BLaER1 treated with 17β-estradiol and CSF1 and Interleukin-3, amounts not matched to agents 10 nM and 100 nM (cell line): ENCODE results near the gene RCC1.
"Not testable (repeated sequence)": the region's sequence is repeated elsewhere in the genome, so short reads cannot be mapped to it uniquely, and the experiment has no call there.

Experiments used
- H3K27ac ChIP-seq, 11 experiments: shearing (Covaris generic); formaldehyde crosslinking; 2 replicates each; pipeline ENCODE4 v1.8.1; 2022
- H3K27me3 ChIP-seq, 11 experiments: shearing (Covaris generic); formaldehyde crosslinking; 2 replicates each; pipeline ENCODE4 v1.8.1; 2022
- H3K36me3 ChIP-seq, 11 experiments: shearing (Covaris generic); formaldehyde crosslinking; 2 replicates each; pipeline ENCODE4 v1.8.1; 2022
- H3K4me1 ChIP-seq, 10 experiments: shearing (Covaris generic); formaldehyde crosslinking; 2 replicates each; pipeline ENCODE4 v1.8.1; 2022
- H3K4me2 ChIP-seq, 11 experiments: shearing (Covaris generic); formaldehyde crosslinking; 2 replicates each; pipeline ENCODE4 v1.8.1; 2022
- H3K4me3 ChIP-seq, 10 experiments: shearing (Covaris generic); formaldehyde crosslinking; 2 replicates each; pipeline ENCODE4 v1.8.1; 2022
- H3K9ac ChIP-seq, 11 experiments: shearing (Covaris generic); formaldehyde crosslinking; 2 replicates each; pipeline ENCODE4 v1.8.1; 2022
- H3K9me3 ChIP-seq, 11 experiments: shearing (Covaris generic); formaldehyde crosslinking; replicated peaks in 1 of 11; 2 replicates each; pipeline ENCODE4 v1.8.1; 2022
- H4K20me1 ChIP-seq, 11 experiments: shearing (Covaris generic); formaldehyde crosslinking; 2 replicates each; pipeline ENCODE4 v1.8.1; 2022
- Cebpa-rat ChIP-seq, 11 experiments: shearing (Covaris generic); IDR thresholded peaks; 2 replicates each; pipeline ENCODE4 v1.8.1; 2022

RCC1 gene

GRCh38 chr1:28507646-28508434 is 2.0 kb downstream of the RCC1 start:
- no peak for TF ChIP-seq Cebpa-rat (IDR thresholded peaks at IDR 0.05)
- peak overlapping the region; percentile 86 to 99 (median 91) for H3K4me3 ChIP-seq
- H3K27ac ChIP-seq = peak overlapping the region; percentile 86 to 100 (median 98)
- H3K9ac ChIP-seq = peak overlapping the region; percentile 90 to 100 (median 98)
- peak overlapping the region; percentile 88 to 99 (median 95) for H3K4me2 ChIP-seq
- H4K20me1 ChIP-seq = peaks cover 43 to 69% (median 58%) of the 10 kb centered on the region in 11 experiments
- H3K27me3 ChIP-seq = no peaks in the 10 kb centered on the region
- peaks cover 0 to 23% (median 0%) of the 10 kb centered on the region in 11 experiments; a peak in 9 of 22 replicates for H3K9me3 ChIP-seq
- H3K4me1 ChIP-seq = peaks cover 18 to 56% (median 40%) of the 10 kb centered on the region in 10 experiments
- H3K36me3 ChIP-seq = peaks cover 61 to 68% (median 67%) of the 10 kb centered on the region in 11 experiments

GRCh38 chr1:28508435-28508754 is 2.6 kb downstream of the RCC1 start:
- peaks cover 48 to 74% (median 64%) of the 10 kb centered on the region in 11 experiments for H4K20me1 ChIP-seq
- H3K27me3 ChIP-seq = no peaks in the 10 kb centered on the region
- H3K4me3 ChIP-seq = peak overlapping the region; percentile 86 to 99 (median 91)
- peaks cover 18 to 61% (median 40%) of the 10 kb centered on the region in 10 experiments for H3K4me1 ChIP-seq
- H3K9me3 ChIP-seq = peaks cover 0 to 23% (median 0%) of the 10 kb centered on the region in 11 experiments; a peak in 9 of 22 replicates
- H3K9ac ChIP-seq = peak overlapping the region; percentile 90 to 100 (median 98)
- H3K4me2 ChIP-seq = peak overlapping the region; percentile 88 to 99 (median 95)
- H3K27ac ChIP-seq = peak overlapping the region; percentile 86 to 100 (median 98); a peak in 21 of 22 replicates
- peaks cover 67 to 74% (median 73%) of the 10 kb centered on the region in 11 experiments for H3K36me3 ChIP-seq
- no peak for TF ChIP-seq Cebpa-rat (IDR thresholded peaks at IDR 0.05)

GRCh38 chr1:28509705-28510272 is 3.9 kb downstream of the RCC1 start:
- H3K4me1 ChIP-seq = peaks cover 11 to 58% (median 34%) of the 10 kb centered on the region in 10 experiments
- H3K4me3 ChIP-seq = peak overlapping the region; percentile 86 to 99 (median 91)
- TF ChIP-seq Cebpa-rat (IDR thresholded peaks at IDR 0.05) = no peak
- peak overlapping the region; percentile 28 to 100 (median 98); a peak in 21 of 22 replicates for H3K27ac ChIP-seq
- peak overlapping the region; percentile 90 to 100 (median 98) for H3K9ac ChIP-seq
- peaks cover 0 to 23% (median 0%) of the 10 kb centered on the region in 11 experiments; a peak in 9 of 22 replicates for H3K9me3 ChIP-seq
- H4K20me1 ChIP-seq = peaks cover 62 to 88% (median 77%) of the 10 kb centered on the region in 11 experiments
- no peaks in the 10 kb centered on the region for H3K27me3 ChIP-seq
- peaks cover 77 to 82% (median 79%) of the 10 kb centered on the region in 11 experiments for H3K36me3 ChIP-seq
- H3K4me2 ChIP-seq = peak overlapping the region; percentile 88 to 99 (median 95)

GRCh38 chr1:28510273-28510969 is 4.6 kb downstream of the RCC1 start:
- Histone ChIP-seq H3K4me1 (peaks cover 7 to 54% (median 29%) of the 10 kb centered on the region in 10 experiments; a peak in 19 of 20 replicates), H3K4me3 (peak overlapping the region; percentile 86 to 99 (median 91)), H3K36me3 (peaks cover 77 to 87% (median 79%) of the 10 kb centered on the region in 11 experiments), H3K9me3 (peaks cover 0 to 23% (median 0%) of the 10 kb centered on the region in 11 experiments; a peak in 9 of 22 replicates), H3K27ac (peak overlapping the region; percentile 28 to 100 (median 98); a peak in 21 of 22 replicates), H3K4me2 (peak overlapping the region; percentile 88 to 99 (median 95)), H3K27me3 (no peaks in the 10 kb centered on the region), H3K9ac (peak overlapping the region; percentile 90 to 100 (median 98)), H4K20me1 (peaks cover 69 to 95% (median 84%) of the 10 kb centered on the region in 11 experiments)
- no peak for TF ChIP-seq Cebpa-rat (IDR thresholded peaks at IDR 0.05)

- Histone ChIP-seq H3K4me3 (peak overlapping the region; percentile 0 to 99 (median 91); a peak in 17 of 20 replicates), H3K9ac (peak overlapping the region; percentile 90 to 100 (median 98)), H3K4me1 (peaks cover 7 to 54% (median 29%) of the 10 kb centered on the region in 10 experiments; a peak in 19 of 20 replicates), H3K9me3 (peaks cover 0 to 23% (median 0%) of the 10 kb centered on the region in 11 experiments; a peak in 9 of 22 replicates), H3K27me3 (no peaks in the 10 kb centered on the region), H3K4me2 (peak overlapping the region; percentile 88 to 99 (median 95)), H3K36me3 (peaks cover 77 to 87% (median 79%) of the 10 kb centered on the region in 11 experiments), H4K20me1 (peaks cover 74 to 100% (median 90%) of the 10 kb centered on the region in 11 experiments), H3K27ac (peak overlapping the region in 9 of 11 experiments; percentile 95 to 100 (median 99); a peak in 19 of 22 replicates)
- TF ChIP-seq Cebpa-rat (IDR thresholded peaks at IDR 0.05) = no peak
Observed at GRCh38 chr1:28510970-28511440, 5.2 kb downstream of the RCC1 start.

- H3K27me3 ChIP-seq = no peaks in the 10 kb centered on the region
- H3K4me2 ChIP-seq = peak overlapping the region; percentile 88 to 99 (median 95); a peak in 20 of 22 replicates
- H4K20me1 ChIP-seq = peaks cover 86 to 100% (median 99%) of the 10 kb centered on the region in 11 experiments
- peak overlapping the region in 7 of 10 experiments; percentile 6 to 96 (median 91); a peak in 6 of 20 replicates for H3K4me3 ChIP-seq
- peak overlapping the region; percentile 4 to 100 (median 98); a peak in 18 of 22 replicates for H3K9ac ChIP-seq
- H3K36me3 ChIP-seq = peaks cover 66 to 77% (median 69%) of the 10 kb centered on the region in 11 experiments
- H3K9me3 ChIP-seq = peaks cover 0 to 19% (median 0%) of the 10 kb centered on the region in 11 experiments; a peak in 8 of 22 replicates
- H3K4me1 ChIP-seq = peaks cover 7 to 54% (median 29%) of the 10 kb centered on the region in 10 experiments; a peak in 19 of 20 replicates
- H3K27ac ChIP-seq = peak overlapping the region in 9 of 11 experiments; percentile 95 to 100 (median 99); a peak in 18 of 22 replicates
- no peak for TF ChIP-seq Cebpa-rat (IDR thresholded peaks at IDR 0.05)
Observed at GRCh38 chr1:28512058-28512611, 6.3 kb downstream of the RCC1 start.

- not testable (repeated sequence) for H3K4me3 ChIP-seq, H3K9me3 ChIP-seq, H3K9ac ChIP-seq, H3K4me2 ChIP-seq, H3K27me3 ChIP-seq
- Histone ChIP-seq H3K27ac (peak overlapping the region in 2 of 11 experiments; percentile 26 to 40; a peak in 2 of 22 replicates), H3K36me3 (peaks cover 42 to 54% (median 45%) of the 10 kb centered on the region in 11 experiments), H3K4me1 (peaks cover 14 to 57% (median 37%) of the 10 kb centered on the region in 10 experiments), H4K20me1 (peaks cover 84 to 97% (median 93%) of the 10 kb centered on the region in 11 experiments)
Observed at GRCh38 chr1:28514445-28514933, 8.6 kb downstream of the RCC1 start.
